Activated CD8-positive, alpha-beta T cell treated with anti-CD3 and anti-CD28 coated beads for 36 hours (primary cell): ENCODE results near the gene BRF1. TPM values are rescaled to one million over a fixed set of nuclear protein-coding genes. Genes with fewer than 3 reads are reported as not detected.

ENCODE experiments used
- ATAC-seq: fragments of 200-7000 bp; cut with Tn5 transposase; one replicate; pipeline ENCODE4 v1.10.0; 2021; ENCODE audit warnings: mild to moderate bottlenecking, moderate library complexity
- CTCF ChIA-PET: fragments of 350-600 bp; sonication (Branson Sonifier 250); formaldehyde crosslinking; loops from one replicate; lab custom pipeline; 2021; ENCODE audit warnings: antibody characterized with exemption; lab: Charles Lee
- POLR2A ChIA-PET: fragments of 350-600 bp; sonication (Branson Sonifier 250); formaldehyde crosslinking; loops from one replicate; lab custom pipeline; 2021; ENCODE audit warnings: antibody characterized with exemption; lab: Charles Lee
- DNase-seq: peaks from one replicate; pipeline ENCODE4 v3.0.0-alpha.2; 2020
- H3K27ac Mint-ChIP-seq: one replicate; pipeline ENCODE4 v1.8.0; 2021; ENCODE audit warnings: mild to moderate bottlenecking, mixed read lengths
- H3K27me3 Mint-ChIP-seq: one replicate; pipeline ENCODE4 v1.8.0; 2021; ENCODE audit warnings: mixed read lengths
- H3K36me3 Mint-ChIP-seq: one replicate; pipeline ENCODE4 v1.8.0; 2021; ENCODE audit warnings: low read depth, mixed read lengths
- H3K4me1 Mint-ChIP-seq: one replicate; pipeline ENCODE4 v1.8.0; 2021; ENCODE audit warnings: low read depth, mixed read lengths
- H3K4me3 Mint-ChIP-seq: one replicate; pipeline ENCODE4 v1.8.0; 2021; ENCODE audit warnings: mild to moderate bottlenecking, moderate library complexity, mixed read lengths
- H3K9me3 Mint-ChIP-seq: one replicate; pipeline ENCODE4 v1.8.0; 2021; ENCODE audit warnings: mixed read lengths
- intact Hi-C: fragments of 100-400 bp; cut with micrococcal nuclease; formaldehyde crosslinking; loops from one replicate; pipeline ENCODE4 v1.10.0; 2022
- total RNA-seq, 2 experiments: library from RNA; stranded (reverse); gene quantifications; one replicate each; pipeline ENCODE4 v1.2.3, GENCODE V29; 2021
- TF ChIP-seq, protein P1 (sequence below): fragments of 200-600 bp; IDR thresholded peaks from one replicate; pipeline ENCODE4 v1.8.0; 2022; ENCODE audit warnings: antibody characterized with exemption, mild to moderate bottlenecking

The BRF1 gene
- total RNA-seq, 2 experiments from 2014 or later, result 25.3 to 26.6 TPM

DNA sequence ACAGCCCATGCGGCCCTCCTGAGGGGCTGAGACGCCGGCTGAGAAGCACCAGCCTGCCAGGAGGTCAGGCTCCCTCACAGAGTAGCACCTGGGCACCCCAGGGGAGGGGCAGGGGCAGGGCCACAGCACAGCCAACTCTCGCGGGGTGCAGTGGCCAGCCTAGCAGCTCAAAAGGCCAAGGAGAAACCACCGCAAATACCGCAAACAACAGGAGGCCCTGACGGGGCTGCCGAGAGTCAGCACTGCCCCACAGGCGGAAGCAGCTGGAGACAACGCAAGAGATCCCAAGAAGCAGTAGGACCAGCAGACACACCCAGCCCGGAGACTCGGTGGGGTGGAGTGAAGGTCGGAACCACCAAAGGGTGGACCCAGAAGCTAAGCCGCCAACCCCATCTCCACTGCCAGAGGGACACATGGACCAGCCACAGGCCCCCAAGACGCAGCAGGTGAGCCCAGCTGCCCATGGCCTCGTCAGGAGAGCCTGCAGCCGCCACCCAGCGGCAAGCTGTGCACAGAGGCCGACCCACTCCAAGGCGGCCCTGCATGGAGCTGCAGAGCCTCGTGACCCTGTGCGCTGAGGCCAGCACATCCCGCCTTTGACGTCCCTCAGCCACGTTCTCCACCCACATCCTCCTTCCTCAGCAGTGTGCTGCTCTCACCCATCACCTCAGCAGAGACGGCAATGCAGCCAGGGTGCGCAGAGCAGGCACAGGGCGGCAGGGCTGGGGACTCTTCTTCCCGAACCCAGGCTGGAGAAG is 84.1 kb downstream of the BRF1 start:
- H3K4me1 Mint-ChIP-seq, result no peaks in the 10 kb centered on the region
- H3K36me3 Mint-ChIP-seq, result peaks cover 4% of the 10 kb centered on the region
- DNase-seq, result no peak
- POLR2A ChIA-PET, result no interaction called here
- ATAC-seq, result no peak
- no peaks in the 10 kb centered on the region for H3K9me3 Mint-ChIP-seq
- TF ChIP-seq, protein P1, sequence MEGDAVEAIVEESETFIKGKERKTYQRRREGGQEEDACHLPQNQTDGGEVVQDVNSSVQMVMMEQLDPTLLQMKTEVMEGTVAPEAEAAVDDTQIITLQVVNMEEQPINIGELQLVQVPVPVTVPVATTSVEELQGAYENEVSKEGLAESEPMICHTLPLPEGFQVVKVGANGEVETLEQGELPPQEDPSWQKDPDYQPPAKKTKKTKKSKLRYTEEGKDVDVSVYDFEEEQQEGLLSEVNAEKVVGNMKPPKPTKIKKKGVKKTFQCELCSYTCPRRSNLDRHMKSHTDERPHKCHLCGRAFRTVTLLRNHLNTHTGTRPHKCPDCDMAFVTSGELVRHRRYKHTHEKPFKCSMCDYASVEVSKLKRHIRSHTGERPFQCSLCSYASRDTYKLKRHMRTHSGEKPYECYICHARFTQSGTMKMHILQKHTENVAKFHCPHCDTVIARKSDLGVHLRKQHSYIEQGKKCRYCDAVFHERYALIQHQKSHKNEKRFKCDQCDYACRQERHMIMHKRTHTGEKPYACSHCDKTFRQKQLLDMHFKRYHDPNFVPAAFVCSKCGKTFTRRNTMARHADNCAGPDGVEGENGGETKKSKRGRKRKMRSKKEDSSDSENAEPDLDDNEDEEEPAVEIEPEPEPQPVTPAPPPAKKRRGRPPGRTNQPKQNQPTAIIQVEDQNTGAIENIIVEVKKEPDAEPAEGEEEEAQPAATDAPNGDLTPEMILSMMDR, result no peak
- no peaks in the 10 kb centered on the region for H3K27me3 Mint-ChIP-seq
- CTCF ChIA-PET, result no interaction called here
- no peak overlapping the region for H3K27ac Mint-ChIP-seq
- intact Hi-C loops, result no loop called here
- H3K4me3 Mint-ChIP-seq, result no peak overlapping the region

DNA sequence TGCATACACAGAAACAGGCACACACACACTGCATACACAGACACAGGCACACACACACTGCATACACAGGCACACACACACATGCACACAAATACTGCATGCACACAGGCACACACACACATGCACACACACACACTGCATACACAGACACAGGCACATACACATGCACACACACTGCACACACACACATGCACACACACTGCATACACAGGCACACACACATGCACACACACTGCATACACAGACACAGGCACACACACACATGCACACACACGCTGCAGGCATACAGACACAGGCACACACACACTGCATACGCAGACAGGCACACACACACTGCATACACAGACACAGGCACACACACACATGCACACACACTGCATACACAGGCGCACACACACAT is 85.2 kb downstream of the BRF1 start:
- DNase-seq, result no peak
- Mint-ChIP-seq H3K4me1 (no peaks in the 10 kb centered on the region), H3K27ac (no peak overlapping the region), H3K36me3 (peaks cover 4% of the 10 kb centered on the region), H3K27me3 (no peaks in the 10 kb centered on the region), H3K4me3 (no peak overlapping the region), H3K9me3 (no peaks in the 10 kb centered on the region)
- CTCF ChIA-PET, result no interaction called here
- ATAC-seq, result no peak
- TF ChIP-seq, protein P1, result no peak
- POLR2A ChIA-PET, result no interaction called here
- intact Hi-C loops, result no loop called here

DNA sequence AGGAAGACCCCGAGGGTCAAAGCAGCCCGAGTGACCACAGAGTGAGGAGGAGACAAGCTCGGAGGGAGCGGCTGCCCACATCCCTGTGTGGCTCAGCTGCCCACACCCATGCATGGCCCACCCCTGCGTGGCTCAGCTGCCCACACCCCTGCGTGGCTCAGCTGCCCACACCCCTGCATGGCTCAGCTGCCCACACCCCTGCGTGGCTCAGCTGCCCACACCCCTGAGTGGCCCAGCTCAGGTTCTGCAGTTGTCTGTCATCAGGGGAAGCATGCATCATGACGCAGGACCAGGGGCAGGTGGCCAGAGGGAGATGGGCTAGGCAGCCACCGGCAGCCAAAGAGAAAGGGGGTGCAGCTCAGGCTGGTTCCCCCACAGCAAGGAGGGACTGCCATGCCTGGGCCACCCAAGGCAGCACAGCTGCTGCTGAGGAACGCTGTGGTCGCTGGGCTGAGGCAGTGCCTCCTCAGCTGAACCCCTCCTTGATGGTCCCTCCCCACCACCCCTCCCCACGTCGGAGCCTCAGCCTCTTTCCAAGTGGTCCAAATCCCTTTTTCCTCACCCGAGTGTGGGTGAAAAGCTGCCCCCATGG is 86.4 kb downstream of the BRF1 start:
- intact Hi-C loops, result no loop called here
- no peak for ATAC-seq
- Mint-ChIP-seq H3K4me1 (no peaks in the 10 kb centered on the region), H3K27ac (no peak overlapping the region), H3K9me3 (no peaks in the 10 kb centered on the region), H3K27me3 (no peaks in the 10 kb centered on the region), H3K36me3 (peaks cover 3% of the 10 kb centered on the region), H3K4me3 (no peak overlapping the region)
- TF ChIP-seq, protein P1, result no peak
- POLR2A ChIA-PET, result no interaction called here
- CTCF ChIA-PET, result interaction anchor here (1.9 kb wide), 1 partner anchor 10 kb away, joined by 8 read pairs; no protein-coding TSS in a partner anchor
- DNase-seq, result no peak

DNA sequence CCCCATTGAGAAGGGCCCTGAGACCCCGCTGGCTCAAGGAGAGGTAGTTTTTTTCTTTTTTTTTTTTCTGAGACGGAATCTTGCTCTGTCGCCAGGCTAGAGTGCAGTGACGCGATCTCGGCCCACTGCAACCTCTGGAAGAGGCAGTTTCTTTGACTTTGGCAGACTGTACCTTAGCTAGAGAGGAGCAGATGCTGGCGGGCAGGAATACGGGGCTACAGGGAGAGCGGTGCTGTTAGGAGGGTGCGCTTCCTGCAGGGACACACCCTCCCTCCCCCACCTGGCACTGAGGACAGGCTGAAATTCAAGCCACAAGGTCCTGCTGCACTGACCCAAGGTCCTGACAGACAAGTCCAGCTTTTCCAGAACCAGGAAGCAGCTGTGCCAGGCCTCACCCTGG is 87.4 kb downstream of the BRF1 start:
- intact Hi-C loops, result no loop called here
- DNase-seq, result no peak
- ChIA-PET POLR2A (no interaction called here), CTCF (interaction anchor here (1.9 kb wide), 1 partner anchor 9 kb away, joined by 8 read pairs; no protein-coding TSS in a partner anchor)
- ATAC-seq, result no peak
- no peak overlapping the region for H3K4me3 Mint-ChIP-seq
- no peak overlapping the region for H3K27ac Mint-ChIP-seq
- no peaks in the 10 kb centered on the region for H3K9me3 Mint-ChIP-seq
- TF ChIP-seq, protein P1, result no peak
- no peaks in the 10 kb centered on the region for H3K4me1 Mint-ChIP-seq
- H3K36me3 Mint-ChIP-seq, result no peaks in the 10 kb centered on the region
- no peaks in the 10 kb centered on the region for H3K27me3 Mint-ChIP-seq
